DMS114 treated with DMSO at 0.1 percent for 48 hours (cell line): ENCODE data around the gene PRDM4.

ENCODE experiments used
- DNase-seq: peaks from one replicate; lab custom pipeline; 2025; ENCODE audit not compliant: unreplicated experiment; lab: John Stamatoyannopoulos, UW

Gene PRDM4, protein sequence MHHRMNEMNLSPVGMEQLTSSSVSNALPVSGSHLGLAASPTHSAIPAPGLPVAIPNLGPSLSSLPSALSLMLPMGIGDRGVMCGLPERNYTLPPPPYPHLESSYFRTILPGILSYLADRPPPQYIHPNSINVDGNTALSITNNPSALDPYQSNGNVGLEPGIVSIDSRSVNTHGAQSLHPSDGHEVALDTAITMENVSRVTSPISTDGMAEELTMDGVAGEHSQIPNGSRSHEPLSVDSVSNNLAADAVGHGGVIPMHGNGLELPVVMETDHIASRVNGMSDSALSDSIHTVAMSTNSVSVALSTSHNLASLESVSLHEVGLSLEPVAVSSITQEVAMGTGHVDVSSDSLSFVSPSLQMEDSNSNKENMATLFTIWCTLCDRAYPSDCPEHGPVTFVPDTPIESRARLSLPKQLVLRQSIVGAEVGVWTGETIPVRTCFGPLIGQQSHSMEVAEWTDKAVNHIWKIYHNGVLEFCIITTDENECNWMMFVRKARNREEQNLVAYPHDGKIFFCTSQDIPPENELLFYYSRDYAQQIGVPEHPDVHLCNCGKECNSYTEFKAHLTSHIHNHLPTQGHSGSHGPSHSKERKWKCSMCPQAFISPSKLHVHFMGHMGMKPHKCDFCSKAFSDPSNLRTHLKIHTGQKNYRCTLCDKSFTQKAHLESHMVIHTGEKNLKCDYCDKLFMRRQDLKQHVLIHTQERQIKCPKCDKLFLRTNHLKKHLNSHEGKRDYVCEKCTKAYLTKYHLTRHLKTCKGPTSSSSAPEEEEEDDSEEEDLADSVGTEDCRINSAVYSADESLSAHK

DNA sequence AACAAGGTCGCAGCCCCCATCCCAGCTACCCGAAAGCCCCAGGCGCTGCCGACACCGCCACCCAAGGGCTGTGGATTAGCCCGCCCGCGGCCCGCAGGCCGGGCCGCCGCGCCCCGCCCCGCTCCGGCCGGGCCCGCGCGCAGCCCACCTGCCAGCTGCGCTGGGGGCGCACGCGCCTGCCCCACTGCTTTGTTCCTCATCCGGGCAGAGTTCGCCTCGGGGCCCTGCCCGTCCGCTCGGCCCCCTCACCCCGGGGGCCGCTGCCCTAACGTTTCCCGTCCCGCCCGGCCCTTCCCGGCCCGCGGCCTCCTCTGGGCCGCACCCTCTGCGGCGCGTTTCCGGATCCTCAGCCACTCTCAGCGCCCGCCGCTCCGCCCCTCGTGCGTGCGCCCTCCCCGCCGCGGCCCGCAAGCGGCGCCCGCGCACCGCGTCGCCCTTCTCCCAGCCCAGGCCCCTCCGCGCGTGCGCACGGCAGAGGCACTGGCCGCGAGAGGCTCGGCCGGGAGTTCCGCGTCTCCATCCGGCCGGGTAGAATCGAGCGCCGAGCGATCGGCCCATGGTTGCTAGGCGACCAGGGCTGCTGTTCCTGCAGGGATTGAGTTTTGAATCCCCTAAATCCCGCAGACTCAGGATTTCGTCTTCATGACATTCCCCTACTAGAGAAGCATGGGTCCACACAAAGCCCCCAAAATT is at the start of gene PRDM4:
TSS of gene PRDM4 (minus strand) at position 329 of the 693 bp plus-strand sequence. CDS start 622 bp downstream, outside the sequence.
- DNase-seq, result peak; percentile 92

DNA sequence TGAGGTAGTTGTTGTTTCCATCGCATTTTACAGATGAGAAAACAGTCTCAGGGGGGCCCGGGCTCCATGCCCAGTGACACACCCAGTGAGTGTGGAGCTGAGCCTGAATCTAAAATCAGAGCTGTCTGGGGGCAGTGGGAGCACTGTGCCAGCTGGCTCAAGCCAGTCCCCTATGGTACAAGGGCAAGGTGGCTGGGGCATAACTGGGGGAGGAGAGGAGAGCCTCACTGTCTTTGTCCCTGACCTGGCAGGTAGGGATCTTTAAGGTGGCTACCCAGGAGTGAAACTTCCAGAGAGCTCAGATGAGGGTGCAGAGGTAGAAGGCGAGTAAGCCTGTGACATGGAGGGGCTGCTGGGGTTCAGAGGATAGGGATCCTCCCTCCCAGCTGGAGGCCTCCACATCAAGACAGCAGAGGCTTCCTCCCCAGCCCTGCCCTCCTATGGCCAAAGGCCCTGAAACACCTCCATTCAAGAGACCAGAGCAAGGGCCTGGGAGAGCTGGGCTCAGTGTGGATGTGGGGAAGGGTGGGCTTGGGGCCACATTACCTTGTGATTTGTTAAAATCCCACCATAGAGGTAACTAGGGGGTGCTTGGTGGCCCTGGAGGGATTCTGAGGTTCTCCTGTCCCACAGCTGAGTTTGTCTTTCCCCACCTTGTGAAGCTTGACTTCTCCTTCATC is 46.7 kb upstream of the PRDM4 start:
- DNase-seq, result no peak

DNA sequence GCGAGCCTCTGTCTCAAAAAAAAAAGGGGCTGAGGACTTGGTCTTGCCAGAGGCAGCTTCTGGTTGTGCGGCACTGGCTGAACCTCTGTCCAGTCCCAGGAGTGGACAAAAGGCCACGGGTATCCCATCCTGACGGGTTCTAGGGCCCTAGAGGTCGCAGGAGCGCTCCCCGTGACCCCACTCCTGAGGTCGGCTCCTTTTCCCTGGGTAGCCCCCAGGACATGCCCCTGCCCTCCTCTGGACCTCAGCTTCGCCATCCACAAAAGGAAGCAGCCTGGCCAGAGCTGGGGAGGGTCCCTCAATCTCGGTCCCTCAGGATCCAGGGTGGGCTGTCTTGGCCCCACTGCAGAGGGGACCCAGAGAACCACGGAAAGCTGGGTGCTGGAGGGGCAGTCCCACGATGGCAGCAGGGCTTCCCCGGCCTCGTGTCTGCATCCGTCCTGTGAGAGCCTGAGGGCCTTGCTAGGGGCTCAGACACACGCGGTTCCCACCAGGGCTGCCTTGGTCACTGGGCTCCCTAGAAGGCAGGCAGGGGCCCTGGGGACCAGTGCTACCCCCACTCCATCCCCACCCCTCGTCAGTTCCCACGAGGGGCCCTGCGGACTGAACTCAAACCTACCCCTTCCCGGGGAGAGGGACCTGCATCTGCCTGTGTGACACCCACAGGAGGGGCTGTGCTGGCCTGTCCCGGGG is 44.7 kb upstream of the PRDM4 start:
- no peak for DNase-seq

DNA sequence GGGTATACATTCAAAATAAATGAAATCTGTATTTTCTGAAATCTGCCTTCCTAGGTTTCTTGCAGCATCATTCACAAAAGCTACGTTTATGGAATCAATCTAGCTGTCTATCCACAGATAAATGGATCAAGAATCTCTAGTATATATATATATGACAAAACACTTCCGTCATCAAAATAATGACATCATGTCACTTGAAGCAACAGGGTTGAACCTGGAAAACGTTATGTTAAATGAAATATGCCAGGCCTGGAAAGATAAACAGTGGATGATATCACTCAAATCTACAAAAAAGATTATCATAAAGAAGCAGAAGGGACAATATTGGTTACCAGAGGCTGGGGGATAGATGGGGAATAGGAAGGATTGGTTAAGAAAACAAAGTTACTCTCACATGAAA is 42.2 kb upstream of the PRDM4 start:
- DNase-seq, result no peak

DNA sequence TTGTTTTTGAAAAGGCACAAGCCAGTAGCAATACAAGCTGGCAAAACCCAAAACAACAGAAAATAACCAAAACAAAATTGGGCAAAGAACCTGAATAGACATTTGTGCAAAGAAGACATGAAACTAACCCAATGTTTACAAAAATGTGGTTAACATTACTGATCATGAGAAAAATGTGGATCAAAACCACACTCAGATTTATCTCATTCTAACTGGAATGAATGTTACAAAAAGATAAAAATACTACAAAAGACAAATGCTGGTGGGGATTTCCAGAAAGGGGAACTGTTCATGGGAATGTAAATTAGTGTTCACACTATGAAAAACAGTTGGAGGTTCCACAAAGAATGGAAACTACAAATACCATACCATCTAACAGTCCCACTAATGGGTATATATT is 40.2 kb upstream of the PRDM4 start:
- no peak for DNase-seq

DNA sequence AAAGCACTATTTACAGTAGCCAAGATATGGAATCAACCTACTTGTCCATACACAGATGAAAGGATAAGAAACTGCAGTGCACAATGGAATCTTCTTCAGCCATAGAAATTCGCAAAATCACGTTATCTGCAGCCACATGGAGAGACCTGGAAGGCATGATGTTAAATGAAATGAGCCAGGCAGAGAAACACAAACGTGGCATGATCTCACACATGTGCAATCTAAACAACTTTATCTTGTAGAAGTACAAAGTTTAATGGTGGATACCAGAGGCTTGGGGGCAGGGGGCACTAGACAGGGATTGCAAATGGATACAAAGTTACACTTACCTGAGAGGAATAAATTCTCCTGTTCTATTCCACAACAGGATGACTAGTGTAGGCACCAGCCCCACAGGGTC is 37.6 kb upstream of the PRDM4 start:
- DNase-seq, result no peak

DNA sequence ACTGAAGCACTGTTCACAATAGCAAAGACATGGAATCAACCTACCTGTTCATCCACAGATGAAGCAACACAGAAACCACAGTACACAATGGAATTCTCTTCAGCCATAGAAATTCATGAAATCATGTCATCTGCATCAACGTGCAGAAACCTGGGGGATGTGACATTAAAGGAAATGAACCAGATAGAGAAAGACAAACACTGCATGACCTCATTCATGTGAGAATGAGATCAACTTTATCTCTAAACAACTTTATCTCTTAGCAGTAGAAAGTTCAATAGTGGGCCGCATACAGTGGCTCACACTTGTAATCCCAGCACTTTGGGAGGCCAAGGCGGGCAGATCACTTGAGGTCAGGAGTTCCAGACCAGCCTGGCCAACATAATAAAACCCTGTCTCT is 33.5 kb upstream of the PRDM4 start:
- DNase-seq, result no peak

DNA sequence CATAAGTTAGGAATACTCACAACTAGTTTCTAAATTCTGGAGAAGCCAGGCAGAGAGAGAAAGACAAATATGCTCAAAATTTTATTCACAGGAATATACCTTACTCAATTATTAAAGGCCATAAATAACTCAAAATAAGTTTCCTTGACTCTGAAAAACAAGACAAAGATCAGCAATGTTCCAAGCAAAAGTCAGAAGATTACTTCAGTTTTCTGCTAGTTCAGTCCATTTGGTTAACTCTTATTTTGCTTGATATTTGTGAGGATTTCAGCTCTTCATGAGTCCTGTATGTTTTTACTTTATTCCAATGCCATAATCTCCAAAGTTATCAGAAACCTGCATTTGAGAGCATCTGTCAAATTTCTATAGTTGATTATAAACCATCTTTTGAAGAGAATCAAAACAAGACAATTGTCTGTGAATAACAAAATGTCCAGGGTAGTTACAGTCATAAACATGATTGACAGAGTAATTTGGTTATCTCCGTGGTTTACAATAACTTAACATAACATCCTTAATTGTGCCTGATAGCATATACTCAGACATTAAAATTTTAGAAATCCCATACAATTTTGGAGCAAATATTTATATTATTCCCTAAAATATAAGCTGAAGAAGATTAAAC is 30.6 kb upstream of the PRDM4 start:
- DNase-seq, result no peak

DNA sequence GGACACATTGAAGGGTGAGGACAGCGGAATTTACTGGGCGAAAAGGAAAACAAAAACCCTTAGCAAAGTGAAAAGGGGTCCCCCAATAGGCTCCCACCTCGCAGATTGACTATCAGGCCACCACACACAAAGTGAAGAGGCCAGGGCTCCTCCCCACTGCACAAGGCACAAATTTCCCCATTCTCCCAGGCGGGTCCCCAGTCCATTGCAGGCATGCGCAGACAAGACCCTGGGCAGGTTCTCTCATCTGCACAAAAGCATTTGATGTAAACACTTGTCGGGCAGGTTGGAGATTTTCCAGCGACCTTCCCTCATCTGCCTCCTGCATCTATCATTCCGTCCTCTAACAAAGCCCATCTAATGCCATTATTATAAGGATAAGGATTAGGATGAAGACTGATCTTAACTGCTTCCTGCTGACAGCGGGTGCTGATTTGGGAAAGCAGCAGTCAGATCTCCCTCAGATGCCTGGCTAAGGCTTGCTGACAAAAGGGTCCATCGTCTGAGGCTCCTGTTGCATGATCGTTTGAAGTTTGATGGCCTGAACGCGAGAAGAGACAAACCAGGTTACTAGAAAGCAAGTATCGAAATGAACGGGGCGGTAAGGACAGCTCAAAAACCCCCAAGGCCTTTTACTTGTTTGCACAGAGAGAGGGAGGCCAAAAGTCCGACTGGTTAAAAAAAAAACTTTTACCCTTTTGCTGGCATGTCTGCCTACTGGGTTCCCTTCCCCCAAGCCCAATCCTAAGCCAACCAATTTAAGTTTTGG is 27.9 kb upstream of the PRDM4 start:
- no peak for DNase-seq

DNA sequence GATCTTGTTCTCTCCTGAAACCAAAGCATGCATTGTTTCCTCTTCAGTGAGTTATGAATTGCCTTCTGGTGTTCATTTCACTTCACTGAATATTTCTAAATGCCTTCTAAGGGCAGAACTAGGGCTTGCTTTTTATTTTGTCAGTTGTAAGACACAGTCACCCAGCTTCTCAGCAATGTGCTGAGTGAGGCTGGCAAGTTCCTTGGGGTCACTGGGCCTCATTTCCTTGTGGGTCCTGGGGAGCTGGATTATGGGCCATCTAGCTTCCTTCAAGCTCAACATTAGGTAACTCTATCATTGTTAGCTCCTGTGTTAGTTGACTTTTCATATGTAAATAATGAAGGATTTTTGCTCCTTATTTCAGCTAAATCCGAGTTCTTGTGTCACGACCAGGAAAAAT is 27.3 kb upstream of the PRDM4 start:
- DNase-seq, result no peak

DNA sequence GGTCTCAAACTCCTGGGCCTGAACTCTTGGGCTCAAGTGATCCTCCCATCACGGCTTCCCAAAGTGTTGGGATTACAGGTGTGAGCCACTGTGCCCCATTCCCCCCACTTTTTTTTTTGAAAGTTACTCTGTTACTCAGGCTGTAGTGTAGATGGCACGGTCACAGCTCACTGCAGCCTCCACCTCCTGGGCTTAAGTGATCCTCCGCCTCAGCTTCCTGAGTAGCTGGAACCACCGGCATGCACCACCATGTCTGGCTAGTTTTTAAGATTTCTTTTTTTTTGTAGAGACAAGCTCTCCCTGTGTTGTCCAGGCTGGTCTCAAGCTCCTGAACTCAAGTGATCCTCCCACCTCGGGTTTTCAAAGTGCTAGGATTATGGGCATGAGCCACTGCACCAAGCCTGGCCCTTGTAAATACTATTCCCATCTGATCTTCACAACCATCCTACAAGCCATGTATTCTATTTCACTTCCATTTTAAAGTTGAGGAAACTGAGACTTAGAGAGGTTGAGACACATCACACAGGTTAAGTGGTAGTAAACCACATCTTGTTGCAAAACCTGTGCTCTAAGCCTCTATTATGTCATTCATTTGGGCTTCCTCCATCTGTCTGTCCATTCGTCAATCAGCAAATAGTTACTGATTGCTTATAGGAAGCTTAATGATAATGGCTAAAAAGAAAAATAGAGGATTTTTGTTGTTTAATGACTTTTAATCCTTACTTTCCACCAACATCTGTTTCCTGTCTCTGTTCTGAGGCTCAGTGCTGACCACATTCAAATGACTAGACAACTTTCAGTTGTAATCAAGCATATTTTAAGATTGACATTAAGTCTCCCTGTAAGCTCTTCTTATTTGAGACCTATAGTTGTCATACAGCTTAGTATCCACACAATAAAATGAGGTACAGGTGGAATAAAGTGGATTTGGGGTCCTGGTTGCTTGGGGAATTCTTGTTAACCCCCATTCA is 22.8 kb upstream of the PRDM4 start:
- no peak for DNase-seq

DNA sequence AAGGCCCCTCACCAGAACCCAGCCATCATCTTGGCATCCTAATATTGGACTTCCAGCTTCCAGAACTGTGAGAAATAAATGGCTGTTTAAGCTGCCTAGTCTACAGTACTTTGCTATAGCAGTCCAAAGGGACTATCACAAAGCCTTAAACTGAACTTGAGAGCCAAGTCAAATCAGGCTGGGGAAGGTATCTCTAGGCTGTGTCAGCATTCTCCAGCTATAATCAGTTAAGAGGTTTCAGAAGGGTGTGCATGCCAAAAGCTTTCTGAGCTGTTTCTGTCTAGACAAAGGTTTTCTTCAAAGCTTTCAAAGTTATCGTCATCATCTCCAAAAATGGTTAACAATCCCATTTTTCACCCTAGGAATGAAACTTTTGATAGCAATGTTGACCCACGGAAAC is 21.1 kb upstream of the PRDM4 start:
- DNase-seq, result no peak

DNA sequence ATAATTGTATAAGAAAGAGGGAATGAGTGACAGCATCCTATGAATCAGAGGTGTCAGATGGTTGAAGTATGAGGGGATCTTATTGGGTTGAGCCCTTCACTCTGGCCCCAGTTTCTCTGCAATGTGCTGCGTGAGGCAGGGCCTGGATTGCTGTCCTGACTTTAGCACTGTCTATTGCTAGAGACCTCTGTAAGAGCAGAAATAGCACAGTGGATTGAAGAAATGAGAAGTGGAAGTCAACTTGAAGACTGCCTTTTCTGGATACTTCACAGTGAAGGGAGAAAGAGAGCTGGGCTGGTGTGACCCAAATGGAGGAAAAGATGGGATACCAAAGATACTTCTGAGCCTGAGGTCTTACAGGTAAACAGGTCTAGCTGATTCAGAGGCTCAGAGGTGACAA is 19.4 kb upstream of the PRDM4 start:
- DNase-seq, result no peak

DNA sequence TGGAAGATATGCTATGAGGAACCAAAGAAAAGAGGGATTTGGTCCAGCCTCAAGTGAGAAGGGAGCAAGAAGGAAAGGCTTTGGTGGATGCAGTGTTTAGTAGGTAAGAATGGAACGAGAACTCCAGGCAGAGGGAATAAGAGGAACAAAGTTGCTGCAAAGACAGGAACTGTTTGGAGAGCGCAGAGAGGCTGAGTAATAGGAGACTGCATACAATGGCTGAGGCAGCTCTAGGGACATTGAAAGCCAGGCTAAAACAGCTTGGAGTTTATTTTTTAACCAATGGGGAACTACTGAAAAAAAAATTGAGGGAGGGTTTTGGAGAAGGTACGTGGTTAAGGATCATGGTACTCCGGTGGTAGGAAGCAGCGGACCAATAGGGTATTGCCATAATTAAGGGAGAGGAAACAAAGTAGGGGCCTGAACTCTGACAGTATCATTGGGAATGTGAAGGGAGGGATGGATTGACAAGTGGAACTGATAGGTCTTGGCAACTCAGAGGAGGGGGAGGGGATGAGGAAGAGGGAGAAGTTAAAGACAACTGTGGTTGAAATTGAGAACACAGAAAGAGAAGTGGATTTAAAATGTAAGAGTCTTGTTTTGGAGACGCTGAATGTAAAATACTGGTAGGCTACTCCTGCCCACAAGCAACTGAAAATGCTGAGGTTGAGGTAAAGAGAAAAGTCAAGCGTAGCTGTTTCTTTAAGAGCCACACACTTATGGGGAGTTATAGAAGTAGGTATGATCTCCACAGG is 18.3 kb upstream of the PRDM4 start:
- no peak for DNase-seq

DNA sequence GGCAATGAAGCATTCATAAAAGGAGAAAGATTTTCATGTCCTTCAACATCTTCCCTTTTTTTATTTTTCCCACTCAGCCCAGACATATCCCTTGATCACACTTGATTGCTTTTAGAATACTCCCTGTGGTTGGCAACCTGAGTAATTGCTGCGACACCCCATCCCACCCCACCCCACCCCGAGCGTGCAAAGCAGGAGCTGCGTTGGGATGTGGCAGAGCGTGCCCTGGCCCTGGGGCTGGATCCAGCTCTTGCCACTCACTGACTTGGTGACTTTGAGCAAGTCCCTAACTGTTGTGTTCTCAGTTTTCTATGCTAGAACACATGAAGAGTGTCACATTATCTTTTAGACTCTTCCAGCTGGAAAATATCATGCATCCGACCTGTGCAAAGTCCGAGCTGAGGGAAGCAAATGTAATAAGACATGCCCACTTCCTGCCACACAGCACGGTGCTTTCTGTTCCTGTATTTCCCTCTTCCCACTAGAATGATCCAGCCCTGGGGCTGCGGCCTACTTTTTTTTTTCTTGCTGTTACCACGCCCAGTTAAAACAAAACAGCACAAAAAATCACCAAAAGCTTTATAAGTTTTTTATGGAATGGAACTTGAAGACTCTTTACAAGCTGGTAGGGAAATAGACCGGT is 17.6 kb upstream of the PRDM4 start:
- DNase-seq, result no peak

DNA sequence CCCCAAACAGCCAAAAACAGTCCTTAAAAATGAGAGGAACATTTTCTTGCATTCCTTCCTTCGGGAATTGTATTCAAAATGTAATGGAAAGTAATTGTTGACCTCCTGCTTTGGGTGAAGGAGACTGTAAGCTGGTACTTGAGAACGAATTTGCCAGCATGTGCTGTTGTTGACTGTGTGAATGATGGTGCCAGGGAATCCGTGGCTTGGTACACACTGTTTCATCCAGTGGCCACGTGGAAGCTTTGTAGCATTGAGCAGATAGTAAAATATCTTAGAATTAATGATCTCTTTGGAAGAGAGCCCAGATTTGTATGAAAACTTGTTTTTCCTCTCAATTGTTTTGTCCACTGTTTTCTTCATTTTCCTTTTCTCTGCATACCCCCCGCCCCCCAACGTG is 15.2 kb upstream of the PRDM4 start:
- no peak for DNase-seq

DNA sequence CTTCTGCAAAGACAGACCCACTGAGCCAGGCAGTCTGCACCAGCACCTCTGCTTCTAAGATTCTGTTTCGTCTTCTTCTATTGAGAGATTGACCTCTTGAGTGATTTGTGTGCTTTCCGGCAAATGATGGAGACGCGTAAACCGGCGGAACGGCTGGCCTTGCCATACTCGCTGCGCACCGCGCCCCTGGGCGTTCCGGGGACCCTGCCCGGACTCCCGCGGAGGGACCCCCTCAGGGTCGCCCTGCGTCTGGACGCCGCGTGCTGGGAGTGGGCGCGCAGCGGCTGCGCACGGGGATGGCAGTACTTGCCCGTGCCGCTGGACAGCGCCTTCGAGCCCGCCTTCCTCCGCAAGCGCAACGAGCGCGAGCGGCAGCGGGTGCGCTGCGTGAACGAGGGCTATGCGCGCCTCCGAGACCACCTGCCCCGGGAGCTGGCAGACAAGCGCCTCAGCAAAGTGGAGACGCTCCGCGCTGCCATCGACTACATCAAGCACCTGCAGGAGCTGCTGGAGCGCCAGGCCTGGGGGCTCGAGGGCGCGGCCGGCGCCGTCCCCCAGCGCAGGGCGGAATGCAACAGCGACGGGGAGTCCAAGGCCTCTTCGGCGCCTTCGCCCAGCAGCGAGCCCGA is 14.3 kb upstream of the PRDM4 start:
- DNase-seq, result no peak
